GM18907 (cell line): Measurements from ENCODE around the gene SLC35B2.

Experiments
- ATAC-seq: cut with Tn5 transposase; IDR thresholded peaks from one replicate; pipeline ENCODE4 v1.9.1; 2021; ENCODE audit warnings: mild to moderate bottlenecking, moderate library complexity; ENCODE audit not compliant: unreplicated experiment

Gene SLC35B2

GRCh38 chr6:44286747-44287146 is 29.4 kb upstream of the SLC35B2 start:
- no peak for ATAC-seq

- no peak for ATAC-seq
Measured at GRCh38 chr6:44286285-44286565, 28.9 kb upstream of the SLC35B2 start.

- ATAC-seq, result no peak
Measured at GRCh38 chr6:44285552-44286284, 28.4 kb upstream of the SLC35B2 start.

GRCh38 chr6:44284867-44285266 is 27.5 kb upstream of the SLC35B2 start:
- ATAC-seq, result no peak

GRCh38 chr6:44284121-44284520 is 26.8 kb upstream of the SLC35B2 start:
- no peak for ATAC-seq

GRCh38 chr6:44278774-44279697 is 21.7 kb upstream of the SLC35B2 start:
- ATAC-seq, result no peak

GRCh38 chr6:44278315-44278714 is 21.0 kb upstream of the SLC35B2 start:
- no peak for ATAC-seq

- ATAC-seq, result no peak
Measured at GRCh38 chr6:44277763-44278162, 20.4 kb upstream of the SLC35B2 start.

GRCh38 chr6:44276667-44277640 is 19.6 kb upstream of the SLC35B2 start:
- no peak for ATAC-seq

- no peak for ATAC-seq
Measured at GRCh38 chr6:44275749-44276648, 18.7 kb upstream of the SLC35B2 start.

- no peak for ATAC-seq
Measured at GRCh38 chr6:44275271-44275748, 18.0 kb upstream of the SLC35B2 start.

- ATAC-seq, result no peak
Measured at GRCh38 chr6:44273617-44274016, 16.3 kb upstream of the SLC35B2 start.

GRCh38 chr6:44272999-44273566 is 15.8 kb upstream of the SLC35B2 start:
- ATAC-seq, result no peak

GRCh38 chr6:44272529-44272928 is 15.2 kb upstream of the SLC35B2 start:
- no peak for ATAC-seq

- no peak for ATAC-seq
Measured at GRCh38 chr6:44271914-44272313, 14.6 kb upstream of the SLC35B2 start.

- ATAC-seq, result no peak
Measured at GRCh38 chr6:44271406-44271723, 14.0 kb upstream of the SLC35B2 start.

- ATAC-seq, result no peak
Measured at GRCh38 chr6:44270526-44271405, 13.4 kb upstream of the SLC35B2 start.

- ATAC-seq, result no peak
Measured at GRCh38 chr6:44269921-44270525, 12.7 kb upstream of the SLC35B2 start, which contains the start of gene TMEM151B. Gene TMEM151B, plus strand, starts transcription at chr6:44270450. Its CDS starts 293 bp downstream, at chr6:44270743.
